ENCODE measurements around the gene USP24.

USP24 gene

GRCh38 chr1:55092475-55092874 lies 122.7 kb downstream of the USP24 start:
- no peak for TF ChIP-seq CTCF (conservative IDR thresholded peaks at IDR 0.05; ENCODE audit: low read length)
- no peak overlapping the region for H3K4me3 ChIP-seq (ENCODE audit: low read length)
- DNase-seq (ENCODE audit: low read depth): no peak

- no peak overlapping the region for H3K4me3 ChIP-seq (ENCODE audit: low read length)
- no peak for DNase-seq (ENCODE audit: low read depth)
- TF ChIP-seq CTCF (conservative IDR thresholded peaks at IDR 0.05; ENCODE audit: low read length): no peak
Measured at GRCh38 chr1:55089683-55090082, 125.5 kb downstream of the USP24 start.

- TF ChIP-seq CTCF (conservative IDR thresholded peaks at IDR 0.05; ENCODE audit: low read length): no peak
- H3K4me3 ChIP-seq (ENCODE audit: low read length): no peak overlapping the region
- DNase-seq (ENCODE audit: low read depth): no peak
Measured at GRCh38 chr1:55088413-55088812, 126.8 kb downstream of the USP24 start.

GRCh38 chr1:55087439-55087838 lies 127.7 kb downstream of the USP24 start:
- no peak for DNase-seq (ENCODE audit: low read depth)
- H3K4me3 ChIP-seq (ENCODE audit: low read length): no peak overlapping the region
- TF ChIP-seq CTCF (conservative IDR thresholded peaks at IDR 0.05; ENCODE audit: low read length): no peak

- no peak for TF ChIP-seq CTCF (conservative IDR thresholded peaks at IDR 0.05; ENCODE audit: low read length)
- no peak overlapping the region for H3K4me3 ChIP-seq (ENCODE audit: low read length)
- DNase-seq (ENCODE audit: low read depth): no peak
Measured at GRCh38 chr1:55084257-55084656, 130.9 kb downstream of the USP24 start.

GRCh38 chr1:55081905-55082296 lies 133.3 kb downstream of the USP24 start:
- DNase-seq (ENCODE audit: low read depth): no peak
- H3K4me3 ChIP-seq (ENCODE audit: low read length): no peak overlapping the region
- no peak for TF ChIP-seq CTCF (conservative IDR thresholded peaks at IDR 0.05; ENCODE audit: low read length)

GRCh38 chr1:55081188-55081904 lies 133.8 kb downstream of the USP24 start:
- no peak for TF ChIP-seq CTCF (conservative IDR thresholded peaks at IDR 0.05; ENCODE audit: low read length)
- DNase-seq (ENCODE audit: low read depth): peak; percentile 70

More at GRCh38 chr1:55081188-55081904, 133.8 kb downstream of the USP24 start:
- H3K4me3 ChIP-seq (ENCODE audit: low read length): no peak overlapping the region

Data from AG10803 (cell line).